IMR-90 (cell line): ENCODE measurements around the gene PIGU. TPM values are rescaled to one million over a fixed set of nuclear protein-coding genes. Genes with fewer than 3 reads are reported as not detected.

ENCODE experiments used
- ATAC-seq: fragments of 200-7000 bp; cut with Tn5 transposase; 2 replicates; pipeline ENCODE4 v1.9.1; 2020; ENCODE audit warnings: low read depth, mild to moderate bottlenecking, moderate library complexity
- BruUV-seq: library from RNA; stranded (reverse); fragments of 400-500 nt; replicated peaks from 2 replicates; lab custom pipeline; 2021; lab: Mats Ljungman, UMichigan
- CTCF ChIA-PET: fragments of 300-600 bp; formaldehyde crosslinking; extraction: SDS; loops from one replicate; lab custom pipeline; 2021; ENCODE audit warnings: antibody characterized with exemption; lab: Yijun Ruan, JAX
- POLR2A ChIA-PET: fragments of 300-600 bp; sonication (Branson Sonifier 250); formaldehyde crosslinking; loops from one replicate; lab custom pipeline; 2022; ENCODE audit warnings: antibody characterized with exemption; ENCODE audit not compliant: unreplicated experiment; lab: Charles Lee
- DNase-seq: peaks from one replicate; pipeline ENCODE4 v3.0.0; 2013
- H2AFZ ChIP-seq: replicated peaks from 2 replicates; pipeline ENCODE3; 2013; ENCODE audit warnings: low read length, mild to moderate bottlenecking; ENCODE audit not compliant: poor library complexity
- H2AK5ac ChIP-seq: 2 replicates; pipeline ENCODE4 v1.6.1; 2013; ENCODE audit warnings: low read depth, low read length, inconsistent platforms
- H2AK9ac ChIP-seq: replicated peaks from 2 replicates; pipeline ENCODE3; 2013; ENCODE audit warnings: mild to moderate bottlenecking, low read depth, low read length, moderate library complexity; ENCODE audit not compliant: poor library complexity
- H2BK120ac ChIP-seq: 2 replicates; pipeline ENCODE4 v1.6.1; 2013; ENCODE audit warnings: low read depth, low read length, inconsistent platforms
- H2BK15ac ChIP-seq: 3 replicates; pipeline ENCODE4 v1.6.1; 2013; ENCODE audit warnings: low read depth, low read length, inconsistent platforms
- H2BK20ac ChIP-seq: 2 replicates; pipeline ENCODE4 v1.6.1; 2013; ENCODE audit warnings: low read depth, mild to moderate bottlenecking, inconsistent platforms, low read length, moderate library complexity
- H2BK5ac ChIP-seq: 2 replicates; pipeline ENCODE4 v1.6.1; 2013; ENCODE audit warnings: mild to moderate bottlenecking, low read depth, low read length, inconsistent platforms; ENCODE audit not compliant: poor library complexity, severe bottlenecking
- H3K14ac ChIP-seq: replicated peaks from 2 replicates; pipeline ENCODE4 v1.6.1; 2013; ENCODE audit warnings: low read depth, low read length, inconsistent platforms
- H3K18ac ChIP-seq: 2 replicates; pipeline ENCODE4 v1.6.1; 2013; ENCODE audit warnings: low read depth, low read length, control low read depth
- H3K23ac ChIP-seq: 2 replicates; pipeline ENCODE4 v1.6.1; 2013; ENCODE audit warnings: low read depth, low read length, inconsistent platforms
- H3K27ac ChIP-seq: 2 replicates; pipeline ENCODE4 v1.5.1; 2013; ENCODE audit warnings: mild to moderate bottlenecking, control low read depth, low read length; ENCODE audit not compliant: insufficient read depth
- H3K27me3 ChIP-seq: 2 replicates; pipeline ENCODE4 v1.6.1; 2013; ENCODE audit warnings: low read length; ENCODE audit not compliant: control insufficient read depth, insufficient read depth
- H3K36me3 ChIP-seq: 2 replicates; pipeline ENCODE4 v1.6.1; 2013; ENCODE audit warnings: low read length, mixed read lengths; ENCODE audit not compliant: control insufficient read depth, insufficient read depth
- H3K4ac ChIP-seq: 2 replicates; pipeline ENCODE4 v1.6.1; 2013; ENCODE audit warnings: low read depth, low read length, inconsistent platforms
- H3K4me1 ChIP-seq: 2 replicates; pipeline ENCODE4 v1.6.1; 2013; ENCODE audit warnings: low read length, mixed read lengths; ENCODE audit not compliant: control insufficient read depth, insufficient read depth
- H3K4me2 ChIP-seq: 2 replicates; pipeline ENCODE4 v1.6.1; 2013; ENCODE audit warnings: low read depth, mild to moderate bottlenecking, control low read depth, low read length, moderate library complexity
- H3K4me3 ChIP-seq: 2 replicates; pipeline ENCODE4 v1.5.1; 2013; ENCODE audit warnings: low read depth, mild to moderate bottlenecking, control low read depth, low read length, moderate library complexity; ENCODE audit not compliant: insufficient read depth
- H3K56ac ChIP-seq: 2 replicates; pipeline ENCODE4 v1.6.1; 2013; ENCODE audit warnings: low read length, inconsistent platforms; ENCODE audit not compliant: insufficient read depth; ENCODE audit errors: extremely low read depth
- H3K79me1 ChIP-seq, 2 experiments: 2 replicates each; pipeline ENCODE4 v1.6.1; 2013; ENCODE audit warnings: low read length in 2 of 2, inconsistent platforms in 1 of 2, low read depth in 1 of 2
- H3K9ac ChIP-seq: 2 replicates; pipeline ENCODE4 v1.6.1; 2013; ENCODE audit warnings: low read depth, low read length, control low read depth
- H3K9me1 ChIP-seq: 2 replicates; pipeline ENCODE4 v1.6.1; 2013; ENCODE audit warnings: low read length, inconsistent platforms; ENCODE audit not compliant: insufficient read depth
- H3K9me3 ChIP-seq: 2 replicates; pipeline ENCODE4 v1.6.1; 2013; ENCODE audit warnings: low read length; ENCODE audit not compliant: control insufficient read depth, insufficient read depth
- H4K20me1 ChIP-seq: 2 replicates; pipeline ENCODE4 v1.6.1; 2013; ENCODE audit warnings: low read length, inconsistent platforms; ENCODE audit not compliant: insufficient read depth
- H4K5ac ChIP-seq: 2 replicates; pipeline ENCODE4 v1.6.1; 2013; ENCODE audit warnings: mild to moderate bottlenecking, low read depth, low read length, control low read depth
- H4K8ac ChIP-seq, 2 experiments: 2 replicates each; pipeline ENCODE4 v1.6.1; 2013; ENCODE audit warnings: low read depth in 2 of 2, low read length in 2 of 2, control low read depth in 1 of 2, inconsistent platforms in 1 of 2
- H4K91ac ChIP-seq: 2 replicates; pipeline ENCODE4 v1.6.1; 2013; ENCODE audit warnings: low read depth, low read length, inconsistent platforms; ENCODE audit not compliant: insufficient read depth
- BHLHE40 ChIP-seq: fragments of 150-350 bp; IDR thresholded peaks from 2 replicates; pipeline ENCODE4 v1.6.1; 2016; ENCODE audit warnings: mild to moderate bottlenecking, low read depth, low read length
- CEBPB ChIP-seq: IDR thresholded peaks from 2 replicates; pipeline ENCODE4 v1.6.1; 2012; ENCODE audit warnings: low read depth, low read length, improper control_type of control experiment
- CHD1 ChIP-seq: IDR thresholded peaks from 2 replicates; pipeline ENCODE4 v1.6.1; 2012; ENCODE audit warnings: low read depth, low read length, improper control_type of control experiment
- FOS ChIP-seq: fragments of 150-350 bp; IDR thresholded peaks from 2 replicates; pipeline ENCODE4 v1.6.1; 2016; ENCODE audit warnings: low read depth, low read length
- MAFK ChIP-seq: IDR thresholded peaks from 2 replicates; pipeline ENCODE4 v1.6.1; 2012; ENCODE audit warnings: low read depth, low read length, improper control_type of control experiment
- MAZ ChIP-seq: IDR thresholded peaks from 2 replicates; pipeline ENCODE4 v1.6.1; 2012; ENCODE audit warnings: low read depth, mild to moderate bottlenecking, low read length, improper control_type of control experiment, moderate library complexity, borderline replicate concordance
- MXI1 ChIP-seq: IDR thresholded peaks from 2 replicates; pipeline ENCODE4 v1.6.1; 2012; ENCODE audit warnings: low read depth, mild to moderate bottlenecking, low read length, moderate library complexity, borderline replicate concordance
- NFE2L2 ChIP-seq: fragments of 150-350 bp; IDR thresholded peaks from 2 replicates; pipeline ENCODE4 v1.6.1; 2016; ENCODE audit warnings: low read depth, mild to moderate bottlenecking, low read length
- POLR2A ChIP-seq: IDR thresholded peaks from 2 replicates; pipeline ENCODE4 v1.6.1; 2012; ENCODE audit warnings: mild to moderate bottlenecking, low read depth, low read length
- RAD21 ChIP-seq: IDR thresholded peaks from 2 replicates; pipeline ENCODE4 v1.6.1; 2012; ENCODE audit warnings: low read length, improper control_type of control experiment
- RCOR1 ChIP-seq: IDR thresholded peaks from 2 replicates; pipeline ENCODE4 v1.6.1; 2012; ENCODE audit warnings: mild to moderate bottlenecking, low read length, improper control_type of control experiment; ENCODE audit not compliant: insufficient replicate concordance
- RFX5 ChIP-seq: IDR thresholded peaks from 2 replicates; pipeline ENCODE4 v1.8.0; 2012; ENCODE audit warnings: low read depth, mild to moderate bottlenecking, low read length, moderate library complexity
- SMC3 ChIP-seq: fragments of 150-350 bp; IDR thresholded peaks from 2 replicates; pipeline ENCODE4 v1.6.1; 2016; ENCODE audit warnings: low read depth, mild to moderate bottlenecking, antibody characterized with exemption, low read length, moderate library complexity
- WGBS, 2 experiments: methylation state at CpG; one replicate each; pipeline versions ENCODE4 v1.1.5 to v1.1.7; 2013; ENCODE audit warnings: missing lambda C conversion rate in 2 of 2; ENCODE audit not compliant: insufficient read length in 1 of 2; ENCODE audit errors: extremely low coverage in 2 of 2; 5-methylcytosine and 5-hydroxymethylcytosine counted together
- dilution Hi-C: fragments of 300-500 bp; cut with HindIII; formaldehyde crosslinking; loops from one replicate; pipeline ENCODE4 v1.14.3; 2018; ENCODE audit warnings: low sequenced_read_pairs; ENCODE audit not compliant: unreplicated experiment
- in situ Hi-C: fragments of 300-500 bp; cut with MboI; formaldehyde crosslinking; loops from 3 replicates; pipeline ENCODE4 v1.14.3; 2019; ENCODE audit warnings: low sequenced_read_pairs, inconsistent platforms, mixed read lengths
- intact Hi-C: fragments of 100-400 bp; cut with micrococcal nuclease; formaldehyde crosslinking; loops from 2 replicates; pipeline ENCODE4 v1.10.0; 2022
- polyA plus RNA-seq, 3 experiments: library from polyadenylated mRNA; depleted of rRNA; stranded (reverse); fragments of >200 nt; gene quantifications; 2 replicates each; pipeline ENCODE4 v1.2.3, GENCODE V29; 2012; ENCODE audit warnings: low replicate concordance in 1 of 3
- total RNA-seq: library from RNA; depleted of rRNA; stranded (reverse); fragments of >200 nt; gene quantifications from 2 replicates; pipeline ENCODE4 v1.2.3, GENCODE V29; 2012
- TF ChIP-seq, protein P1 (sequence below): conservative IDR thresholded peaks from 2 replicates; pipeline ENCODE4 v1.5.1; 2012; ENCODE audit warnings: mild to moderate bottlenecking, low read depth, low read length, improper control_type of control experiment
- TF ChIP-seq, protein P2 (sequence below): fragments of 150-350 bp; IDR thresholded peaks from 2 replicates; pipeline ENCODE4 v1.6.1; 2016; ENCODE audit warnings: low read depth, mild to moderate bottlenecking, low read length, moderate library complexity, borderline replicate concordance
- TF ChIP-seq, protein P3 (sequence below): fragments of 150-350 bp; IDR thresholded peaks from 2 replicates; pipeline ENCODE4 v1.6.1; 2017; ENCODE audit warnings: mild to moderate bottlenecking, antibody characterized with exemption, low read length, low read depth

PIGU gene
- total and polyA plus RNA-seq, 2 of the 4 experiments (the other 2 are of a cell fraction): 11.1 to 31.1 TPM

DNA sequence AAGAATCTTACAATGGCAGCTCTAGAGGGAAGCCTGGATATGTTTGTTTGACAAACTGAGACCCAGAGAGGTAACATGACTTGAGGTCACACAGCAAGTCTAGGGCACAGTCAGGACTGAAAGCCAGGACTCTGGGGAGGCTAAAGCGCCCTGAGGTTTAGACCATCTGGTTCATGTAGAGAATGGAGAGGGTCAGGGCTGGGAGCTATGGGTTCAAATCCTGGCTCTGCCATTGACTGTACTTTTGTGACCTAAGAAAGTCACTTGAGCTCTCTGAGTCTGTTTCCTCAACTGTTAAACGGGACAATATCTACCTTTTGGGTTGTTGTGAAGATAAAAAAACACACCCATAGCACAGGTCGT is 26.1 kb upstream of the PIGU start:
- H3K9ac ChIP-seq: peak overlapping the region; percentile 72; the same call in 1 of the 2 replicates
- in situ Hi-C loops (no loop called here), intact Hi-C loops (loop anchor here (5.0 kb wide), 1 partner anchor 146 kb away; the partner anchor contains the start of gene MAP1LC3A)

More for the DNA sequence above, 26.1 kb upstream of the PIGU start:
- H3K56ac ChIP-seq: no peak overlapping the region
- POLR2A ChIA-PET: no interaction called here
- DNase-seq: no peak
- H2BK15ac ChIP-seq: no peak overlapping the region
- H3K27ac ChIP-seq: no peak overlapping the region
- no peak for TF ChIP-seq BHLHE40
- no peak for TF ChIP-seq RFX5
- no peak for TF ChIP-seq RCOR1
- no peak for TF ChIP-seq FOS
- no peak for TF ChIP-seq CEBPB
- no peak for TF ChIP-seq NFE2L2
- no peak for TF ChIP-seq SMC3
- TF ChIP-seq RAD21: no peak
- TF ChIP-seq CHD1: no peak
- TF ChIP-seq, protein P1, sequence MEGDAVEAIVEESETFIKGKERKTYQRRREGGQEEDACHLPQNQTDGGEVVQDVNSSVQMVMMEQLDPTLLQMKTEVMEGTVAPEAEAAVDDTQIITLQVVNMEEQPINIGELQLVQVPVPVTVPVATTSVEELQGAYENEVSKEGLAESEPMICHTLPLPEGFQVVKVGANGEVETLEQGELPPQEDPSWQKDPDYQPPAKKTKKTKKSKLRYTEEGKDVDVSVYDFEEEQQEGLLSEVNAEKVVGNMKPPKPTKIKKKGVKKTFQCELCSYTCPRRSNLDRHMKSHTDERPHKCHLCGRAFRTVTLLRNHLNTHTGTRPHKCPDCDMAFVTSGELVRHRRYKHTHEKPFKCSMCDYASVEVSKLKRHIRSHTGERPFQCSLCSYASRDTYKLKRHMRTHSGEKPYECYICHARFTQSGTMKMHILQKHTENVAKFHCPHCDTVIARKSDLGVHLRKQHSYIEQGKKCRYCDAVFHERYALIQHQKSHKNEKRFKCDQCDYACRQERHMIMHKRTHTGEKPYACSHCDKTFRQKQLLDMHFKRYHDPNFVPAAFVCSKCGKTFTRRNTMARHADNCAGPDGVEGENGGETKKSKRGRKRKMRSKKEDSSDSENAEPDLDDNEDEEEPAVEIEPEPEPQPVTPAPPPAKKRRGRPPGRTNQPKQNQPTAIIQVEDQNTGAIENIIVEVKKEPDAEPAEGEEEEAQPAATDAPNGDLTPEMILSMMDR: no peak
- TF ChIP-seq, protein P2, sequence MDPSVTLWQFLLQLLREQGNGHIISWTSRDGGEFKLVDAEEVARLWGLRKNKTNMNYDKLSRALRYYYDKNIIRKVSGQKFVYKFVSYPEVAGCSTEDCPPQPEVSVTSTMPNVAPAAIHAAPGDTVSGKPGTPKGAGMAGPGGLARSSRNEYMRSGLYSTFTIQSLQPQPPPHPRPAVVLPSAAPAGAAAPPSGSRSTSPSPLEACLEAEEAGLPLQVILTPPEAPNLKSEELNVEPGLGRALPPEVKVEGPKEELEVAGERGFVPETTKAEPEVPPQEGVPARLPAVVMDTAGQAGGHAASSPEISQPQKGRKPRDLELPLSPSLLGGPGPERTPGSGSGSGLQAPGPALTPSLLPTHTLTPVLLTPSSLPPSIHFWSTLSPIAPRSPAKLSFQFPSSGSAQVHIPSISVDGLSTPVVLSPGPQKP: no peak
- TF ChIP-seq MAFK: no peak
- TF ChIP-seq MXI1: no peak
- TF ChIP-seq, protein P3, sequence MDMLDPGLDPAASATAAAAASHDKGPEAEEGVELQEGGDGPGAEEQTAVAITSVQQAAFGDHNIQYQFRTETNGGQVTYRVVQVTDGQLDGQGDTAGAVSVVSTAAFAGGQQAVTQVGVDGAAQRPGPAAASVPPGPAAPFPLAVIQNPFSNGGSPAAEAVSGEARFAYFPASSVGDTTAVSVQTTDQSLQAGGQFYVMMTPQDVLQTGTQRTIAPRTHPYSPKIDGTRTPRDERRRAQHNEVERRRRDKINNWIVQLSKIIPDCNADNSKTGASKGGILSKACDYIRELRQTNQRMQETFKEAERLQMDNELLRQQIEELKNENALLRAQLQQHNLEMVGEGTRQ: no peak
- TF ChIP-seq MAZ: no peak
- no peak for TF ChIP-seq POLR2A
- H4K5ac ChIP-seq: no peak overlapping the region
- H2AK9ac ChIP-seq: no peak overlapping the region
- H3K27me3 ChIP-seq: peaks cover 6% of the 10 kb centered on the region; the same call in 1 of the 2 replicates
- H3K79me1 ChIP-seq: peaks cover 0 to 33% of the 10 kb centered on the region in 2 experiments; a peak in 2 of 4 replicates
- peak overlapping the region; percentile 85; the same call in 1 of the 2 replicates for H3K14ac ChIP-seq
- no peaks in the 10 kb centered on the region for H3K9me3 ChIP-seq
- H2BK20ac ChIP-seq: peak overlapping the region; percentile 9; the same call in 1 of the 2 replicates
- no peaks in the 10 kb centered on the region for H3K36me3 ChIP-seq
- H4K20me1 ChIP-seq: 0 out of 2 replicates have a peak, but pooled peaks cover 3% of the 10 kb centered on the region
- peak overlapping the region; percentile 75; the same call in 1 of the 2 replicates for H3K4ac ChIP-seq
- dilution Hi-C loops: no loop called here
- peaks cover 9% of the 10 kb centered on the region; the same call in 1 of the 2 replicates for H3K9me1 ChIP-seq
- H4K8ac ChIP-seq: peak overlapping the region in 1 of 2 experiments; percentile 84; a peak in 1 of 4 replicates
- no peak overlapping the region for H2BK5ac ChIP-seq
- H2BK120ac ChIP-seq: no peak overlapping the region
- CTCF ChIA-PET: no interaction called here
- H2AFZ ChIP-seq: no peak overlapping the region
- H3K4me2 ChIP-seq: peak overlapping the region; percentile 86
- no TSS peak for BruUV-seq
- H2AK5ac ChIP-seq: peak overlapping the region; percentile 16; the same call in 1 of the 2 replicates
- H3K4me1 ChIP-seq: peaks cover 8% of the 10 kb centered on the region
- H3K4me3 ChIP-seq: peak overlapping the region; percentile 69; the same call in 1 of the 2 replicates
- ATAC-seq: no peak
- H3K18ac ChIP-seq: no peak overlapping the region
- no CpG with 5 or more reads among the region's 3 CpGs for WGBS, 2 experiments
- H3K23ac ChIP-seq: peak overlapping the region; percentile 92
- no peak overlapping the region for H4K91ac ChIP-seq
